ENCODE results near the gene NPY4R2. TPM values are rescaled to one million over a fixed set of nuclear protein-coding genes. Genes with fewer than 3 reads are reported as not detected.
"Not testable (repeated sequence)": the region's sequence is repeated elsewhere in the genome, so short reads cannot be mapped to it uniquely, and the experiment has no call there.

NPY4R2 gene
- not detected for total RNA-seq

GRCh38 chr10:47918475-47918874 lies at the start of gene NPY4R2:
TSS of gene NPY4R2 (plus strand) at chr10:47918662. CDS start at chr10:47921988, 3,326 bp downstream.
- DNase-seq; ATAC-seq; H3K9me3 ChIP-seq; intact Hi-C loops (cut with DNase I); H3K4me1 ChIP-seq; H3K27me3 ChIP-seq; H3K27ac ChIP-seq; H3K36me3 ChIP-seq (replicated peaks in 1 of 2; ENCODE audit: insufficient read depth in 1 of 2, low read depth in 2 of 2); H3K4me3 ChIP-seq: not testable (repeated sequence)
- 0% methylated on average over 4 of the region's 35 CpGs; no CpG with 5 or more reads in 1 of the 2 donors for WGBS, 2 donors

DNA sequence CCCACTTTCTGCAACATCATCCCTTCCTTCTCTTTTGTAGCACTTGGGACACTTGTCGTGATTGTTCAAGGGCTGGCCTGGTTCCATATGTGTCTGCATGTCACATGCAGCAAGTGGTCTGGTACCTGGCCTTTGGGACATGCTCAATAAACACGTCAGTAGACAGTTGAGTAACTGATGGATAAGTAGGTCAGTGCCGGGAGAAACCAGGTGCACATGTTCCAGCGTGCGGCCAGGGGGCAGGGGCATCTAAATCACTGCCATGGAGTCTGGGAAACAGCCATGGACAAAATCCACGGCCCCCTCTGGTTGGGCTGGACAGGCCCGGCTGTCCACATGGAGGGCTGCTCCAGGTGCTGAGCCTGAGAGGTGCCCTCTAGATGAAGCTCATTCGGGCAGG lies 47.6 kb upstream of the NPY4R2 start:
- H3K27ac ChIP-seq; H3K4me1 ChIP-seq; H3K36me3 ChIP-seq (replicated peaks in 1 of 2; ENCODE audit: insufficient read depth in 1 of 2, low read depth in 2 of 2); H3K4me3 ChIP-seq; DNase-seq; intact Hi-C loops (cut with DNase I); H3K27me3 ChIP-seq; H3K9me3 ChIP-seq; ATAC-seq: not testable (repeated sequence)
- WGBS, 2 donors: no CpG with 5 or more reads among the region's 8 CpGs

DNA sequence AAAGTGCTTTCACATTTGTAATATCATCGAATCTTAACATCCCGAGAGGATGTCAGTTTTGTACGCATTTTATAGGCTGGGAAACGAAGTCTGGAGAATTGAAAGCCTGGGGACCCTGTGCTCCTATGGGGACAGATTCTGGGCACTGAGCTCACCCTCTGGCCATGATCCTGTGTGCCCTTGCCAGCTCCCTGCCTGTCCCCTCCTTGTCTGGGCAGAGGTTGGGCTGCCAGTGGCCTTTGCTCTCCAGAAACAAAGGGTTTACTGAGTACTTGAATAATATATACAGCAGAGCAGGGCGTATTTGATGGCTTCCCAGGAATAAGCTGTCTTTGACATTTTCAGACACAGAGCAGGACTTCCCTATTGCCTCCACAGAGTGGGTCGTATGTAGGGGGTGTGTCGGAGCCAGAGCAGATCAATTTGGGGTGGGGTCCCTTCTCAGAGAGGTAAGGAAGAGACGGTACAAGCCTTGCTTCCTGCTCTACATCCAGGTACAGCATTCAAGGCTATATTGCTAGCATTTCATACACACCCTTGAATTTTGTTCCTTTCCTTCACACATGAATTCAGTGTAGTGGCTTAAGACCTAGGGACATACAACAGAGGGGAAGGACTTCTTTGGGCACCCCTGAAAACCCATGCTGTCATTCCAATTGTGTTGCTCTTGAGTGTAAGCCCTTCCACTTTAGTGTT lies 46.8 kb upstream of the NPY4R2 start:
- intact Hi-C loops (cut with DNase I); H3K27ac ChIP-seq; H3K4me1 ChIP-seq; H3K36me3 ChIP-seq (replicated peaks in 1 of 2; ENCODE audit: insufficient read depth in 1 of 2, low read depth in 2 of 2); DNase-seq; H3K9me3 ChIP-seq; H3K27me3 ChIP-seq; ATAC-seq; H3K4me3 ChIP-seq: not testable (repeated sequence)
- WGBS, 2 donors: 85 to 90% methylated on average over 4 of the region's 8 CpGs

GRCh38 chr10:47872236-47872635 lies 46.2 kb upstream of the NPY4R2 start:
- DNase-seq; H3K4me1 ChIP-seq; ATAC-seq; H3K9me3 ChIP-seq; H3K27ac ChIP-seq; H3K36me3 ChIP-seq (replicated peaks in 1 of 2; ENCODE audit: insufficient read depth in 1 of 2, low read depth in 2 of 2); intact Hi-C loops (cut with DNase I); H3K4me3 ChIP-seq; H3K27me3 ChIP-seq: not testable (repeated sequence)
- WGBS, 2 donors: no CpG with 5 or more reads among the region's 5 CpGs

GRCh38 chr10:47884239-47884638 lies 34.2 kb upstream of the NPY4R2 start:
- H3K4me3 ChIP-seq; H3K27ac ChIP-seq; H3K4me1 ChIP-seq; DNase-seq; ATAC-seq; H3K36me3 ChIP-seq (replicated peaks in 1 of 2; ENCODE audit: insufficient read depth in 1 of 2, low read depth in 2 of 2); intact Hi-C loops (cut with DNase I); H3K9me3 ChIP-seq; H3K27me3 ChIP-seq: not testable (repeated sequence)
- WGBS, 2 donors: no CpG with 5 or more reads among the region's 3 CpGs

GRCh38 chr10:47884934-47885333 lies 33.5 kb upstream of the NPY4R2 start:
- H3K4me1 ChIP-seq; H3K9me3 ChIP-seq; intact Hi-C loops (cut with DNase I); H3K4me3 ChIP-seq; ATAC-seq; H3K27me3 ChIP-seq; H3K27ac ChIP-seq; H3K36me3 ChIP-seq (replicated peaks in 1 of 2; ENCODE audit: insufficient read depth in 1 of 2, low read depth in 2 of 2); DNase-seq: not testable (repeated sequence)
- WGBS, 2 donors: no CpG with 5 or more reads among the region's 3 CpGs

- DNase-seq; ATAC-seq; H3K27me3 ChIP-seq; H3K36me3 ChIP-seq (replicated peaks in 1 of 2; ENCODE audit: insufficient read depth in 1 of 2, low read depth in 2 of 2); intact Hi-C loops (cut with DNase I); H3K4me1 ChIP-seq; H3K4me3 ChIP-seq; H3K27ac ChIP-seq; H3K9me3 ChIP-seq: not testable (repeated sequence)
- WGBS, 2 donors: no CpG with 5 or more reads among the region's 2 CpGs
Measured at GRCh38 chr10:47886356-47886755, 32.1 kb upstream of the NPY4R2 start.

- H3K27ac ChIP-seq; H3K4me3 ChIP-seq; DNase-seq; H3K4me1 ChIP-seq; H3K36me3 ChIP-seq (replicated peaks in 1 of 2; ENCODE audit: insufficient read depth in 1 of 2, low read depth in 2 of 2); intact Hi-C loops (cut with DNase I); H3K27me3 ChIP-seq; H3K9me3 ChIP-seq; ATAC-seq: not testable (repeated sequence)
- WGBS, 2 donors: no CpG with 5 or more reads among the region's 4 CpGs
Measured at GRCh38 chr10:47886827-47887226, 31.6 kb upstream of the NPY4R2 start.

DNA sequence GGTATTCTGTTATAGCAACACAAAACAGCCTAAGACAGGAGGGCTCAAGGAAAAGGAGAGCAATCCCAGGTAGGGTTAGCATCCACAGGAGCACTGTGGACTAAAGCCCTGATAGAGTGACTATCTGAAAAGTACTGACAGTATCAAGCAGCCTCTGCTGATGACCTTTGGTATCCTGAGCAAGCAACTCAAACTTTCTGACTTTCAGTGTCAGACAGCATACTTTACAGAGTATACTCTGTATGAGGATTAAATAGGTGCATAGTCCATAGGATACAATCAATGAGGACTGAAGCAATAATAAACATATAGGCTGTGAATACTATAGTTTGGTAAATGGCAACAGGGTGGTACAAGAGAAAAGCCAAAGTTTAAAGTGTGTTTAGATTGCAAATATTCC lies 27.7 kb upstream of the NPY4R2 start:
- ATAC-seq; H3K9me3 ChIP-seq; intact Hi-C loops (cut with DNase I): not testable (repeated sequence)

DNA sequence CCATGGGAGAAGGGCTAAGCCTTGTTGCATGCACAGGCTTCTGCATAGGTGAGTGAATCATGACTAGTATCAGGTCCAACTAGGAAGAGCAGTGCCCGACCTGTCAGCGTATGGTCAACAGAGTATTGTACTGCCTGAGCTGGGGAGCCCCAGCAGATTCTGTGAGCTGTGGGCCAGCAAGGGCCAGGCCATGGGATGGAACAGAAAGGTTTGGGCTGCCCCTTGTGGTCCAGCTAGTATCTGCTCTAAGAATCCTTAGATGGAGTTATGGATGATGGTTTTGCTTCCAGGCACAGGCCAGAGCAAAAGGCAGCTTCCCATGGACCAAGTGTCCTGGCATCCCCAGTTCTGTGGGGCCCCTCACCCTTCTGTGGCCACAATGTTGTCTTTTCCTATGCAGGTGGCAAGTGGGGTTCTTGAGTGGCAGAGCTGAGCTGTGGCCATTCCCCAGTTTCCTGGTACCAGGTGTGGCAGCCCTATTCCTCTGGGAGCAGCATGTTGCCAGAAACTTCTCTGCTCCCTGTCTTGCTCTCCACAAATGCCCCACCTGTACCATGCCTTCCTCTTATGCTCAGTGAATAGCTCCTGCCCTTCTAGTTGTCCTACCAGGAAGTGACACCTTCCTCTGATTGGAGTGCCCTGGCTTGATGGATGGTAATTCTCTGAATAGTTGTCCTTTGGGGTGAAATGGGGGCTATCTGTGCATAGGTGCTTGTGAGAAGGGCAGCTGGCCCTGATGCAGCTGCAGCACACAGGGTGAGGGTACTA lies 25.8 kb upstream of the NPY4R2 start:
- intact Hi-C loops (cut with DNase I); H3K27me3 ChIP-seq; H3K27ac ChIP-seq; H3K9me3 ChIP-seq; H3K4me1 ChIP-seq; H3K36me3 ChIP-seq (replicated peaks in 1 of 2; ENCODE audit: insufficient read depth in 1 of 2, low read depth in 2 of 2); DNase-seq; ATAC-seq; H3K4me3 ChIP-seq: not testable (repeated sequence)
- 100% methylated on average over 1 of the region's 2 CpGs; no CpG with 5 or more reads in 1 of the 2 donors for WGBS, 2 donors

More for the DNA sequence above, 27.7 kb upstream of the NPY4R2 start:
- H3K4me3 ChIP-seq; DNase-seq; H3K27ac ChIP-seq; H3K4me1 ChIP-seq; H3K27me3 ChIP-seq; H3K36me3 ChIP-seq (replicated peaks in 1 of 2; ENCODE audit: insufficient read depth in 1 of 2, low read depth in 2 of 2): not testable (repeated sequence)

- H3K36me3 ChIP-seq (replicated peaks in 1 of 2; ENCODE audit: insufficient read depth in 1 of 2, low read depth in 2 of 2); H3K27me3 ChIP-seq; H3K4me1 ChIP-seq; H3K9me3 ChIP-seq; DNase-seq; ATAC-seq; H3K27ac ChIP-seq; H3K4me3 ChIP-seq; intact Hi-C loops (cut with DNase I): not testable (repeated sequence)
- WGBS, 2 donors: 77 to 80% methylated on average over 2 of the region's 2 CpGs
Measured at GRCh38 chr10:47894571-47894970, 23.9 kb upstream of the NPY4R2 start.

GRCh38 chr10:47897813-47898212 lies 20.6 kb upstream of the NPY4R2 start:
- WGBS, 2 donors: no CpG with 5 or more reads among the region's 2 CpGs
- H3K4me3 ChIP-seq; H3K4me1 ChIP-seq; H3K27me3 ChIP-seq; ATAC-seq; intact Hi-C loops (cut with DNase I); DNase-seq; H3K36me3 ChIP-seq (replicated peaks in 1 of 2; ENCODE audit: insufficient read depth in 1 of 2, low read depth in 2 of 2); H3K9me3 ChIP-seq; H3K27ac ChIP-seq: not testable (repeated sequence)

All from body of pancreas (tissue), 4 donors.